GM12865 (cell line): Measurements from ENCODE around the gene PFKFB3.

Experiments
- DNase-seq: peaks from one replicate; pipeline ENCODE4 v3.0.0; 2010; ENCODE audit warnings: low read depth
- H3K4me3 ChIP-seq: 2 replicates; pipeline ENCODE4 v1.5.1; 2011; ENCODE audit warnings: mild to moderate bottlenecking, low read depth, low read length, control low read depth
- TF ChIP-seq, protein P1 (sequence below): IDR thresholded peaks from 2 replicates; pipeline ENCODE4 v1.5.1; 2011; ENCODE audit warnings: low read length, control low read depth, low read depth, inconsistent platforms; ENCODE audit not compliant: insufficient read depth; ENCODE audit errors: missing control alignments

Gene PFKFB3

DNA sequence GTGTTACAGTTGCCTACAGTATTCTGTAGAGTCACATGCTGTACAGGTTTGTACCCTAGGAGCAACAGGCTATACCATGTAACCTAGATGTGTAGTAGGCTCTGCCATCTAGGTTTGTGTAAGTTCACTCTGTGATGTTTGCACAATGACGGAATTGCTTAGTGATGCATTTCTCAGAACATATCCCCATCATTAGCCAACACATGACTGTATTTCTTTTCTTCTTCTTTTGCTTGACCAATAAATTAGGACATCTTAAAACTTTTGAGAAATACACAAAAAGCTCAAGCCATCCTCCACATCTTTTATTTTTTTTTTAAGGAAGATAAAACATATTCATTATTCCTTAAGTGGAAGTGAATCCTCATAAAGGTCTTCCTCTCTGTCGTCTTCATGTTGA is 5.4 kb upstream of the PFKFB3 start:
- DNase-seq, result no peak
- TF ChIP-seq, protein P1, sequence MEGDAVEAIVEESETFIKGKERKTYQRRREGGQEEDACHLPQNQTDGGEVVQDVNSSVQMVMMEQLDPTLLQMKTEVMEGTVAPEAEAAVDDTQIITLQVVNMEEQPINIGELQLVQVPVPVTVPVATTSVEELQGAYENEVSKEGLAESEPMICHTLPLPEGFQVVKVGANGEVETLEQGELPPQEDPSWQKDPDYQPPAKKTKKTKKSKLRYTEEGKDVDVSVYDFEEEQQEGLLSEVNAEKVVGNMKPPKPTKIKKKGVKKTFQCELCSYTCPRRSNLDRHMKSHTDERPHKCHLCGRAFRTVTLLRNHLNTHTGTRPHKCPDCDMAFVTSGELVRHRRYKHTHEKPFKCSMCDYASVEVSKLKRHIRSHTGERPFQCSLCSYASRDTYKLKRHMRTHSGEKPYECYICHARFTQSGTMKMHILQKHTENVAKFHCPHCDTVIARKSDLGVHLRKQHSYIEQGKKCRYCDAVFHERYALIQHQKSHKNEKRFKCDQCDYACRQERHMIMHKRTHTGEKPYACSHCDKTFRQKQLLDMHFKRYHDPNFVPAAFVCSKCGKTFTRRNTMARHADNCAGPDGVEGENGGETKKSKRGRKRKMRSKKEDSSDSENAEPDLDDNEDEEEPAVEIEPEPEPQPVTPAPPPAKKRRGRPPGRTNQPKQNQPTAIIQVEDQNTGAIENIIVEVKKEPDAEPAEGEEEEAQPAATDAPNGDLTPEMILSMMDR, result no peak
- no peak overlapping the region for H3K4me3 ChIP-seq

DNA sequence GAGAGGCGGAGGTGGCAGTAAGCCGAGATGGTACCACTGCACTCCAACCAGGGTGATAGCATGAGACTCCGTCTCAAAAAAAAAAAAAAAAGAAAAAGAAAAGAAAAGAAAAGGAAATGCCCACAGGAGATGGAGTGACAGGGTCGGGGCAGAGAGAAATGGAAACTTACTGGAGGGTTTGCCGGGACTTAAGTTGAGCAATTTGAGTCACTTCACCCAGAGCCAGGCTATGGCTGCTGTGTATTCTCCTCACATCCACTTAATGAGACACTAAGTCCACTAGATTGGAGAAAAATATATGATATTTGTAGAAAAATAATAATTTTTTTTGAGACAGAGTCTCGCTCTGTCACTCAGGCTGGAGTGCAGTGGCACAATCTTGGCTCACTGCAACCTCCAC is 4.6 kb upstream of the PFKFB3 start:
- H3K4me3 ChIP-seq, result no peak overlapping the region
- TF ChIP-seq, protein P1, result no peak

DNA sequence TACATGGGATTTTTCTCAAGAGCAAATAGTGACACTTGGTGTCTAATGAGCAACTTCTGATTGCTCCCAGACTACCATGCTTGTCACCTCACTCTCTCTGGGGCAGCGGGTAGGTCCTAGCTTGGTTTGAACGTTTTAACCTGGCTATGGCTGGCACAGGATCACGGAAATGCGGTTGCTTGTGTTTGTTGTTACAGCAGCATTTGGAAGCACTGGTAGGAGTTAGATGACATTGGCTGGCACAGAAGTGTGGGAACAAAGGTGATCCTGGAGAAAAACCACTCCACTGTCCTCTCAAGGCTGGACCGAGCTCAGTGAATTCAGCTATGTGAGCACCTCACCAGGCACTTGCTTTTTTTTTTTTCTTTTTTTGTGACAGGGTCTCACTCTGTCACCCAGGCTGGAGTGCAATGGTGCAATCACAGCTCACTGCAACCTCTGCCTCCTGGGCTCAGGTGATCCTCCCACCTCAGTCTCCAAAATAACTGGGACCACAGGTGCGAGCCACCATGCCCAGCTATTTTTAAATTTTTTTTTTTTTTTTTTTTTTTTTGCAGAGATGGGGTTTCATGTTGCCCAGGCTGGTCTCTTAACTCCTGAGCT is 3.5 kb upstream of the PFKFB3 start:
- no peak overlapping the region for H3K4me3 ChIP-seq
- TF ChIP-seq, protein P1, result no peak
- DNase-seq, result no peak

More for the DNA sequence above, 4.6 kb upstream of the PFKFB3 start:
- DNase-seq, result no peak

DNA sequence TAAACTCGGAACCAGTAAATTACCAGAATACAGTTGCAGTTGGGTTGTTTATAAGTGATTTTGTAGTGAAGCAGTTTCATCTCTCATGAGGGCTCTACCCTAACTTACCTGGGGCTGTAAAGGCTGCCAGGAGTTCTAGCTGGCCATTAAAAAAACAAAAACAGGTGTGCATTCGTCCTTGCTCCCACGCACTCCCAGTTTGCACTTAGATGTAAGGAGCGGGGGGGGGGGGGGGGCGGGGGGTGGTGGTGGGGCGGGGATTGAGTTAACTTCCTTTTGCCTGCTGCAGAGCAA is 2.3 kb upstream of the PFKFB3 start:
- H3K4me3 ChIP-seq, result peak overlapping the region; percentile 66
- TF ChIP-seq, protein P1, result no peak
- no peak for DNase-seq

DNA sequence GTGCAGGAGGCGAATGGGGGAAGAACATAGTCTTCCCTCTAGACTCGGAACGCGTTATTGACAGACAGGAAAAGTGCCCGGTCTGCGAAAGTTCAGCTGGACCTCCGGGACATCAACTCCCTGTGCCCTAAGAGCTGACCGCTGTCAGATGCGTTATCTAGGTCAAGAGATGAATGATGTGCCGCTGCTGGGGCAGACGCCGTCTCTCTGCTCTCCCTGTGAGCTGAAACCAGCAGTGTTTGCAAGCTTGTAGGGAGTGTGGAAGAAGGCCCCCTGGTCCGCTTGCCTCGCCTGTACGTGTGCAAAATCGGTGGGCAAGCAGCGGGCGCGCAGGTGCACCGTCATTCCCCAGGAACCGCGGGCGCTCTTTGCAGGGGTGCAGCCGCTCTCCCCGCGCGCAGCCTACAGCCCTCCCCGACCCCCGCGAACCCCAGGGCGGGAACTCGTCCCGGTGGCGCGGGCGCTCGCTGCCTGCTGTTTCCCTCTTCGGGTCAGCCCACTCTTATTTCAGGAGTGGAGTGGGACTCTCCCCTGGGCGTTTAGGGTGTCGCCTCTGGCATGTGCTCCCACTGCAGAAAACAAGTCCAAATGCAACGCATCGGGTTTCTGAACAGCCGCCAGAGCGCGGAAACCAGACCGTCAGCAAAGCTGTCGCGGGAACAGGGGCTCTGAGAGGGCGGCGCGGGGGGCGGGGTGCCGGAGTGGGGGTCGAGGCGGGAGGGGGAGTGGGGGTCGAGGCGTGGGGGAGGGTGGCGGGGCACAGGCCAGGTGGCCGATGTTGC is 1.8 kb upstream of the PFKFB3 start:
- TF ChIP-seq, protein P1, result no peak
- peak; percentile 26 for DNase-seq
- H3K4me3 ChIP-seq, result peak overlapping the region; percentile 66

DNA sequence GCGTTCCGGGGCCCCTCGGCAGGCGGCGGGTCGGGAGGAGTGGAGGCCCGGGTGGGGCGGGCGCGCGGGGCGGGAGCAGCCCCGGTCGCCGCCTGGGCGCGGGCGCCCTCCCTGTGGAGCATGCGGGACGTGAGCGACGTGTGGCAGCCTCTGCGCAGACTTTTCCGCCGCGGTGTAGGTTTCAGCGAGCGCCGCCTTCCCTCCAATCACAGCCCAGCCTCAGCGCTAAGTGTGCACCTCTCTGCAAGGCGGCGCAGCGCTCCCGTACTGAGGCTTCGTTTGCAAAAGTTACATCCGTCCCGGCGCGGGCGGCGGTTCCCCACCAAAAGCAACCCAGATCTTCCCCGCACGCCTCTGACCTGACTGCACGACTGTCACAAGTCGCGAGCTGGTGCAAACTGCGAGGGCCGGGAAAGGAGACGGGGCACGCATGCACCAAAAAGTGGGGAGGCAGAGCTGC is 1.2 kb upstream of the PFKFB3 start:
- peak; percentile 82 for DNase-seq
- peak overlapping the region; percentile 66 for H3K4me3 ChIP-seq
- TF ChIP-seq, protein P1, result no peak
